ENCODE results near the gene LRRN2. TPM values are rescaled to one million over a fixed set of nuclear protein-coding genes. Genes with fewer than 3 reads are reported as not detected.

Gene LRRN2
- total RNA-seq, 1 experiment from 2014 or later, result 5.8 TPM

GRCh38 chr1:204658295-204658694 lies 27.2 kb downstream of the LRRN2 start:
- TF ChIP-seq CTCF (conservative IDR thresholded peaks at IDR 0.05), result no peak
- no peak overlapping the region for H4K5ac ChIP-seq (ENCODE audit: insufficient read length, low read depth, low read length)
- no peak overlapping the region for H2BK120ac ChIP-seq (ENCODE audit: low read depth, low read length, poor library complexity, severe bottlenecking)
- no peak overlapping the region for H3K56ac ChIP-seq (ENCODE audit: insufficient read length, low read depth, low read length)
- no peak overlapping the region for H3K18ac ChIP-seq (ENCODE audit: insufficient read length, low read depth, low read length)
- peaks cover 7% of the 10 kb centered on the region for H3K27me3 Mint-ChIP-seq (ENCODE audit: low read depth)
- H2AFZ ChIP-seq (ENCODE audit: low read length), result no peak overlapping the region
- no peaks in the 10 kb centered on the region for H3K9me3 Mint-ChIP-seq
- no peak overlapping the region for H2AK5ac ChIP-seq (ENCODE audit: insufficient read length, low read length)
- H3K79me1 ChIP-seq (ENCODE audit: insufficient read depth, low read depth, low read length, poor library complexity, severe bottlenecking), result no peaks in the 10 kb centered on the region
- no peak overlapping the region for H3K4me3 Mint-ChIP-seq
- DNase-seq, result no peak
- no peaks in the 10 kb centered on the region for H4K20me1 ChIP-seq (ENCODE audit: control insufficient read depth, insufficient read depth, insufficient read length)
- no peak overlapping the region for H2BK20ac ChIP-seq (ENCODE audit: low read depth, low read length, poor library complexity, severe bottlenecking)
- no peak overlapping the region for H3K4me2 ChIP-seq (ENCODE audit: insufficient read depth, insufficient read length, low read length)
- H3K27me3 ChIP-seq (ENCODE audit: insufficient read depth, low read length), result no peaks in the 10 kb centered on the region
- no peak overlapping the region for H3K23ac ChIP-seq (ENCODE audit: insufficient read length, low read depth, low read length)
- H3K4ac ChIP-seq (ENCODE audit: low read depth, low read length), result no peak overlapping the region
- no peak overlapping the region for H3K9ac ChIP-seq (ENCODE audit: extremely low read depth, insufficient read length, low read length)
- no peak overlapping the region for H3K27ac Mint-ChIP-seq
- no peak overlapping the region for H4K91ac ChIP-seq (ENCODE audit: insufficient read length, low read depth, low read length)
- no peak overlapping the region for H2BK12ac ChIP-seq (ENCODE audit: insufficient read length, low read depth, low read length)
- no peak overlapping the region for H3K14ac ChIP-seq (ENCODE audit: insufficient read depth, low read length)
- peaks cover 3 to 6% of the 10 kb centered on the region in 2 experiments for H3K4me1 Mint-ChIP-seq
- no peaks in the 10 kb centered on the region for H3K36me3 Mint-ChIP-seq (ENCODE audit: insufficient read depth in 1 of 3, low read depth in 3 of 3)
- no peaks in the 10 kb centered on the region for H3K23me2 ChIP-seq (ENCODE audit: insufficient read length, low read depth, low read length, poor library complexity, severe bottlenecking)
- H3K4me1 ChIP-seq (ENCODE audit: insufficient read depth, low read length), result no peaks in the 10 kb centered on the region
- no peak overlapping the region for H4K8ac ChIP-seq (replicated peaks; ENCODE audit: insufficient read length, low read depth, low read length)
- no peak overlapping the region for H3K27ac ChIP-seq (ENCODE audit: insufficient read length, low read depth, low read length)
- no peak overlapping the region for H2BK5ac ChIP-seq (ENCODE audit: insufficient read length, low read length)
- H3T11ph ChIP-seq (ENCODE audit: low read length), result no peak overlapping the region
- no peaks in the 10 kb centered on the region for H3K79me2 ChIP-seq (ENCODE audit: insufficient read depth, low read length)
- WGBS (ENCODE audit: extremely low coverage, insufficient read length, low lambda C conversion rate), result no CpG with 5 or more reads among the region's 1 CpG
- H2BK15ac ChIP-seq (ENCODE audit: low read depth, low read length), result no peak overlapping the region
- no peaks in the 10 kb centered on the region for H3K9me3 ChIP-seq (ENCODE audit: control insufficient read depth, low read depth, low read length)
